AG04450 (cell line): ENCODE results near the gene NCF4. TPM values are rescaled to one million over a fixed set of nuclear protein-coding genes. Genes with fewer than 3 reads are reported as not detected.

Experiments
- CTCF ChIA-PET: fragments of 300-600, 350-600 bp; formaldehyde crosslinking; extraction: SDS; loops from one replicate; lab custom pipeline; 2022; ENCODE audit warnings: antibody characterized with exemption, inconsistent platforms; lab: Charles Lee
- POLR2A ChIA-PET: fragments of 350-600 bp; formaldehyde crosslinking; extraction: SDS; loops from one replicate; lab custom pipeline; 2021; ENCODE audit warnings: antibody characterized with exemption, inconsistent platforms; lab: Yijun Ruan, JAX
- DNase-seq: peaks from one replicate; pipeline ENCODE4 v3.0.0-alpha.2; 2011; ENCODE audit warnings: low read depth, low spot score
- H3K27ac ChIP-seq: one replicate; pipeline ENCODE4 v1.5.1; 2012; ENCODE audit warnings: low read depth, low read length, control low read depth
- H3K27me3 ChIP-seq: one replicate; pipeline ENCODE4 v1.6.0; 2012; ENCODE audit warnings: low read length; ENCODE audit not compliant: control insufficient read depth, insufficient read depth
- H3K4me3 ChIP-seq: 2 replicates; pipeline ENCODE4 v1.5.1; 2011; ENCODE audit warnings: mild to moderate bottlenecking, low read depth, low read length, control low read depth
- H3K9me3 ChIP-seq: 2 replicates; pipeline ENCODE4 v1.5.1; 2012; ENCODE audit warnings: low read length; ENCODE audit not compliant: control insufficient read depth, insufficient read depth
- polyA plus RNA-seq: library from polyadenylated mRNA; depleted of rRNA; stranded (reverse); fragments of >200 nt; gene quantifications from 2 replicates; pipeline ENCODE4 v1.2.3, GENCODE V29; 2011
- TF ChIP-seq, protein P1 (sequence below): IDR thresholded peaks from 2 replicates; pipeline ENCODE4 v1.5.1; 2011; ENCODE audit warnings: low read depth, low read length, control low read depth, inconsistent platforms

The NCF4 gene
- polyA plus RNA-seq, 1 experiment: not detected

DNA sequence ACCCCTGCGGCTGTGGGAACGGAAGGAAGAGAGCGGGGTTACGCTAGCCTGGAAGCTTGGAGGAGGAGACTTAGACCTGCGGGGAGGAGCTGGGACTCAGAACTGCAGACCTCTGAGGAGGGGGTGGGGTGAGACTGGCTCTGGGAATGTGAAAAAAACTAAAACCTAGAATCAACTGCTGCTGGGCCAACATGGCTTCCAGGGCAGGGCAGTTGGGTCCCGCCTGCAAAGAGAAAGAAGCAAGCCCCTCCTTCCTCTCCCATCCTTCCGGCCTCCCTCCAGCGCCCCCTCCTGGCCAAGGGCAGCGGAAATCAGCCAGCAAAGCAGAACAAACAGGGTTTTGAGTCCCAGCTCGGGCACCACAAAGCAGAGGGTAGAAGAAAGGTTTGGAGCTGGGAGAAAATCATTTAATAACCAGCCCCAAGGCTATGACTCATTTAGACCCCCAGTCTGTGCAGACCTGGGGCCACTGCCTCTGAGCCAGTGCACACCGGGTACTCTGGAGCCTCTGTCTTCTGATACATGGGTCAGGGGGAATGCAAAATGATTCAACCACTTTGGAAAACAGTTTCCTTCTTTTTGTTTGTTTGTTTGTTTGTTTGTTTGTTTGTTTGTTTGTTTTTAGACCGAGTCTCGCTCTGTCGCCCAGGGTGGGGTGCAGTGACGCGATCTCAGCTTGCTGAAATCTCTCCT, 7.3 kb upstream of the NCF4 start:
- ChIA-PET POLR2A (no interaction called here), CTCF (interaction anchor here (0.9 to 2.1 kb wide), 5 partner anchors 67 to 309 kb away, joined by 3 to 11 read pairs (median 5); no protein-coding TSS in a partner anchor)
- Histone ChIP-seq H3K27me3 (peaks cover 18% of the 10 kb centered on the region), H3K27ac (no peak overlapping the region), H3K4me3 (no peak overlapping the region), H3K9me3 (peaks cover 6% of the 10 kb centered on the region)
- TF ChIP-seq, protein P1, sequence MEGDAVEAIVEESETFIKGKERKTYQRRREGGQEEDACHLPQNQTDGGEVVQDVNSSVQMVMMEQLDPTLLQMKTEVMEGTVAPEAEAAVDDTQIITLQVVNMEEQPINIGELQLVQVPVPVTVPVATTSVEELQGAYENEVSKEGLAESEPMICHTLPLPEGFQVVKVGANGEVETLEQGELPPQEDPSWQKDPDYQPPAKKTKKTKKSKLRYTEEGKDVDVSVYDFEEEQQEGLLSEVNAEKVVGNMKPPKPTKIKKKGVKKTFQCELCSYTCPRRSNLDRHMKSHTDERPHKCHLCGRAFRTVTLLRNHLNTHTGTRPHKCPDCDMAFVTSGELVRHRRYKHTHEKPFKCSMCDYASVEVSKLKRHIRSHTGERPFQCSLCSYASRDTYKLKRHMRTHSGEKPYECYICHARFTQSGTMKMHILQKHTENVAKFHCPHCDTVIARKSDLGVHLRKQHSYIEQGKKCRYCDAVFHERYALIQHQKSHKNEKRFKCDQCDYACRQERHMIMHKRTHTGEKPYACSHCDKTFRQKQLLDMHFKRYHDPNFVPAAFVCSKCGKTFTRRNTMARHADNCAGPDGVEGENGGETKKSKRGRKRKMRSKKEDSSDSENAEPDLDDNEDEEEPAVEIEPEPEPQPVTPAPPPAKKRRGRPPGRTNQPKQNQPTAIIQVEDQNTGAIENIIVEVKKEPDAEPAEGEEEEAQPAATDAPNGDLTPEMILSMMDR: peak; percentile 59
- no peak for DNase-seq

DNA sequence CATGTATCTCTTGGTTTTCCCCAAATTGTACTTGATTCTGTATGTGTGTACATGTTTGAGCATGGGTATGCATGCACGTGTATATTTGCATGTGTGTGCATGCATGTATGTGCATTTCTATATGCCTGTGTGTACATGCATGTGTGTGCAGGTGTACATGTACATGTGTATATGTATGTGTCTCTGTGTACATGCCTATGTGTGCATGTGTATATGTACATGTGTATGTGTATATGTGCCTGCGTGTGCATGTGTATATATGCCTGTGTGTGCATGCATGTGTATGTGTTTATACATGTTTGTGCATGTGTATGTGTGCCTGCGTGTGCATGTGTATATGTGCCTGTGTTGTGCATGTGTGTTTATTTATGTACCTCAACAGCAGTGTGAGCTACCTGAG, 5.3 kb upstream of the NCF4 start:
- CTCF ChIA-PET: interaction anchor here (0.7 to 5.5 kb wide), 43 partner anchors 8 to 318 kb away, joined by 3 to 140 read pairs (median 7); partner anchors contain the start of genes IFT27 and TST
- Histone ChIP-seq H3K27ac (no peak overlapping the region), H3K9me3 (peaks cover 6% of the 10 kb centered on the region), H3K27me3 (peaks cover 15% of the 10 kb centered on the region), H3K4me3 (no peak overlapping the region)
- no peak for DNase-seq
- POLR2A ChIA-PET: interaction anchor here (0.5 kb wide), 1 partner anchor 53 kb away, joined by 7 read pairs; no protein-coding TSS in a partner anchor
- TF ChIP-seq, protein P1: no peak

DNA sequence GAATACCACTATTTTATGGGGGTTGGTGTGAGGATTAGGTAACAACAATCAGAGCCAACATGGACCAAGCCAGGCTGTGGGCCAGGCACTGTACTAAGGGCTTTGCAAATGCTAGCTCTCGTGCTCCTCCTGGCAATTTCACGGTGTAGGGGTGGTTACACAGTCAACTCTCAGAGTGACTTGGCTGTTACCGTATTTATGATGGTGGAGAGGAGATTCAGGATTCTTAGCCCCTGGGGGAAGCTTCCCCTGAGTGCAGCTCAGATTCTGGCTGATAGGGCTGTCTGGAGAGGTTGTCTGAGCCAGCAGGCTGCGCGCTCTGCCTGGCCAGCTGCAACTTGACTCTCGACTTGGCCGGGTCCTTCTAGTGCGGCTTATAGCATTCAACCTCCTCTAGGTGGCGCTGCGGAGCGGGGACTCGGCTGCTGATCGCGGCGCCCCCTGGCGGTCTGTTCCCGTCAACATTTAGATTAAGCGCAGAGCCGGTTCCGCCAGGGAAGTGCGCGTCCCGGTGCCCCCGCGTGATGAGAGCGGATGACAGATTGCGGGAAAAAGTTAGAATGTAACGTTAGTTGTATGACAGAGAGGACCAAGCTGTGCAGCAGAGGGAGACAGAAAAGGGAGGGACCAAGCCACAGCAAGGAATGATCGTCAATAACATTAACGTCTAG, 4.5 kb upstream of the NCF4 start:
- H3K9me3 ChIP-seq: peaks cover 6% of the 10 kb centered on the region
- TF ChIP-seq, protein P1: peak; percentile 100
- ChIA-PET POLR2A (interaction anchor here (0.5 kb wide), 1 partner anchor 54 kb away, joined by 7 read pairs; no protein-coding TSS in a partner anchor), CTCF (interaction anchor here (0.6 to 5.5 kb wide), 90 partner anchors 9 to 343 kb away, joined by 3 to 140 read pairs (median 5); partner anchors contain the start of genes CSF2RB, IFT27 and TST)
- DNase-seq: peak; percentile 68
- H3K27me3 ChIP-seq: peaks cover 13% of the 10 kb centered on the region
- no peak overlapping the region for H3K4me3 ChIP-seq
- no peak overlapping the region for H3K27ac ChIP-seq

DNA sequence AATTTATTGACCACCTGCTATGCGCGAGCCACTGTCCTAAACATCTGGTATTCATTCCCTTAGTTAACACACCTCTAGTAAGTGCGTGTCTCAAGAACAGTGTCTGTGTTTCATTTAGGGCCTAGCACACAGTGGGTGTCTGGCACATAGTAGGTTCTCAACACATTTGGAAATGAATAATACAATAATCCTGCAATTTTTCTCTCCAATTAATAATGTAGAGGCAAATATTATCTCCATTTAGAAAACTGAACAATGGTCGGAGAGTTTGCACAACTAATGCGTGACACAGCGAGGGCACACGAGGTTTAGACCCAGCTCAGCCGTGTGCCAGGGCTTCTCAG, 4.0 kb upstream of the NCF4 start:
- Histone ChIP-seq H3K27ac (no peak overlapping the region), H3K4me3 (no peak overlapping the region), H3K9me3 (peaks cover 6% of the 10 kb centered on the region), H3K27me3 (peaks cover 13% of the 10 kb centered on the region)
- TF ChIP-seq, protein P1: no peak
- ChIA-PET CTCF (interaction anchor here (0.6 to 5.5 kb wide), 54 partner anchors 8 to 336 kb away, joined by 3 to 140 read pairs (median 5); partner anchors contain the start of genes CSF2RB, IFT27 and TST), POLR2A (no interaction called here)
- no peak for DNase-seq
